ENCODE results near the gene GABRG1. TPM values are rescaled to one million over a fixed set of nuclear protein-coding genes. Genes with fewer than 3 reads are reported as not detected.

Gene GABRG1
- not detected in 2 replicates for total RNA-seq
- long read RNA-seq: 0 reads

GRCh38 chr4:46123913-46124755 lies at the start of gene GABRG1:
Gene GABRG1, minus strand, starts transcription at chr4:46124054. Its CDS starts 141 bp downstream, at chr4:46123913.
- no peak within 1 kb of the TSS for H3K4me3 Mint-ChIP-seq (ENCODE audit: unreplicated experiment)
- H3K36me3 Mint-ChIP-seq (ENCODE audit: unreplicated experiment): no peaks in the 10 kb centered on the region
- no peak for TF ChIP-seq CTCF (IDR thresholded peaks at IDR 0.05)
- no peaks in the 10 kb centered on the region for H3K4me1 Mint-ChIP-seq (ENCODE audit: unreplicated experiment)
- DNase-seq (ENCODE audit: extremely low spot score, unreplicated experiment): no peak
- peaks cover 6% of the 10 kb centered on the region for H3K27me3 Mint-ChIP-seq (ENCODE audit: unreplicated experiment)
- H3K27ac Mint-ChIP-seq (ENCODE audit: unreplicated experiment): no peak within 1 kb of the TSS
- no peaks in the 10 kb centered on the region for H3K9me3 Mint-ChIP-seq (ENCODE audit: unreplicated experiment)

GRCh38 chr4:46146993-46147392 lies 23.1 kb upstream of the GABRG1 start:
- Mint-ChIP-seq H3K27me3 (ENCODE audit: unreplicated experiment) (no peaks in the 10 kb centered on the region), H3K27ac (ENCODE audit: unreplicated experiment) (no peak overlapping the region), H3K36me3 (ENCODE audit: unreplicated experiment) (no peaks in the 10 kb centered on the region)

GRCh38 chr4:46131498-46132057 lies 7.7 kb upstream of the GABRG1 start:
- Mint-ChIP-seq H3K27me3 (ENCODE audit: unreplicated experiment) (no peaks in the 10 kb centered on the region), H3K4me1 (ENCODE audit: unreplicated experiment) (no peaks in the 10 kb centered on the region)

More at GRCh38 chr4:46146993-46147392, 23.1 kb upstream of the GABRG1 start:
- H3K4me1 Mint-ChIP-seq (ENCODE audit: unreplicated experiment): no peaks in the 10 kb centered on the region
- no peak for TF ChIP-seq CTCF (IDR thresholded peaks at IDR 0.05)
- H3K9me3 Mint-ChIP-seq (ENCODE audit: unreplicated experiment): peaks cover 32% of the 10 kb centered on the region
- H3K4me3 Mint-ChIP-seq (ENCODE audit: unreplicated experiment): no peak overlapping the region
- no peak for DNase-seq (ENCODE audit: extremely low spot score, unreplicated experiment)

GRCh38 chr4:46124773-46125413 lies 1.0 kb upstream of the GABRG1 start:
- Mint-ChIP-seq H3K27ac (ENCODE audit: unreplicated experiment) (no peak overlapping the region), H3K4me1 (ENCODE audit: unreplicated experiment) (no peaks in the 10 kb centered on the region), H3K9me3 (ENCODE audit: unreplicated experiment) (no peaks in the 10 kb centered on the region), H3K27me3 (ENCODE audit: unreplicated experiment) (peaks cover 6% of the 10 kb centered on the region), H3K4me3 (ENCODE audit: unreplicated experiment) (no peak overlapping the region), H3K36me3 (ENCODE audit: unreplicated experiment) (no peaks in the 10 kb centered on the region)
- no peak for DNase-seq (ENCODE audit: extremely low spot score, unreplicated experiment)
- no peak for TF ChIP-seq CTCF (IDR thresholded peaks at IDR 0.05)

More at GRCh38 chr4:46131498-46132057, 7.7 kb upstream of the GABRG1 start:
- Mint-ChIP-seq H3K27ac (ENCODE audit: unreplicated experiment) (no peak overlapping the region), H3K9me3 (ENCODE audit: unreplicated experiment) (peaks cover 6% of the 10 kb centered on the region), H3K4me3 (ENCODE audit: unreplicated experiment) (no peak overlapping the region), H3K36me3 (ENCODE audit: unreplicated experiment) (no peaks in the 10 kb centered on the region)
- DNase-seq (ENCODE audit: extremely low spot score, unreplicated experiment): no peak
- TF ChIP-seq CTCF (IDR thresholded peaks at IDR 0.05): no peak

GRCh38 chr4:46081674-46082073 lies 42.2 kb downstream of the GABRG1 start:
- H3K36me3 Mint-ChIP-seq (ENCODE audit: unreplicated experiment): no peaks in the 10 kb centered on the region
- no peaks in the 10 kb centered on the region for H3K27me3 Mint-ChIP-seq (ENCODE audit: unreplicated experiment)
- no peak overlapping the region for H3K27ac Mint-ChIP-seq (ENCODE audit: unreplicated experiment)
- TF ChIP-seq CTCF (IDR thresholded peaks at IDR 0.05): no peak
- no peak overlapping the region for H3K4me3 Mint-ChIP-seq (ENCODE audit: unreplicated experiment)
- no peaks in the 10 kb centered on the region for H3K4me1 Mint-ChIP-seq (ENCODE audit: unreplicated experiment)
- H3K9me3 Mint-ChIP-seq (ENCODE audit: unreplicated experiment): no peaks in the 10 kb centered on the region
- no peak for DNase-seq (ENCODE audit: extremely low spot score, unreplicated experiment)
